Activated naive CD4-positive, alpha-beta T cell treated with anti-CD3 and anti-CD28 coated beads, Interleukin-2, amount 50 U/mL, for 72 hours (primary cell): ENCODE results near the gene PRR36. TPM values are rescaled to one million over a fixed set of nuclear protein-coding genes. Genes with fewer than 3 reads are reported as not detected.
"Not testable (repeated sequence)": the region's sequence is repeated elsewhere in the genome, so short reads cannot be mapped to it uniquely, and the experiment has no call there.

ENCODE experiments used
- ATAC-seq, 2 donors: fragments of 150-1000 bp; cut with Tn5 transposase; 2 replicates each; pipeline ENCODE4 v1.10.0; 2021; ENCODE audit warnings: mild to moderate bottlenecking in 2 of 2, moderate library complexity in 2 of 2
- DNase-seq, 2 donors: peaks; one replicate each; pipeline ENCODE4 v3.0.0; 2021 to 2022; ENCODE audit warnings: low spot score in 2 of 2
- H3K27ac Mint-ChIP-seq, 2 donors: one replicate each; pipeline ENCODE4 v1.8.0; 2022; ENCODE audit warnings: mild to moderate bottlenecking in 2 of 2, mixed read lengths in 2 of 2
- H3K36me3 Mint-ChIP-seq, 2 donors: one replicate each; pipeline ENCODE4 v1.8.0; 2022; ENCODE audit warnings: mixed read lengths in 2 of 2
- H3K9me3 Mint-ChIP-seq, 2 donors: one replicate each; pipeline ENCODE4 v1.8.0; 2022; ENCODE audit warnings: mixed read lengths in 2 of 2
- total RNA-seq, 2 donors: library from RNA; stranded (reverse); gene quantifications; one replicate each; pipeline ENCODE4 v1.2.3, GENCODE V29; 2022

The PRR36 gene
- total RNA-seq, 2 donors from 2014 or later = 0.20 to 0.97 TPM

DNA sequence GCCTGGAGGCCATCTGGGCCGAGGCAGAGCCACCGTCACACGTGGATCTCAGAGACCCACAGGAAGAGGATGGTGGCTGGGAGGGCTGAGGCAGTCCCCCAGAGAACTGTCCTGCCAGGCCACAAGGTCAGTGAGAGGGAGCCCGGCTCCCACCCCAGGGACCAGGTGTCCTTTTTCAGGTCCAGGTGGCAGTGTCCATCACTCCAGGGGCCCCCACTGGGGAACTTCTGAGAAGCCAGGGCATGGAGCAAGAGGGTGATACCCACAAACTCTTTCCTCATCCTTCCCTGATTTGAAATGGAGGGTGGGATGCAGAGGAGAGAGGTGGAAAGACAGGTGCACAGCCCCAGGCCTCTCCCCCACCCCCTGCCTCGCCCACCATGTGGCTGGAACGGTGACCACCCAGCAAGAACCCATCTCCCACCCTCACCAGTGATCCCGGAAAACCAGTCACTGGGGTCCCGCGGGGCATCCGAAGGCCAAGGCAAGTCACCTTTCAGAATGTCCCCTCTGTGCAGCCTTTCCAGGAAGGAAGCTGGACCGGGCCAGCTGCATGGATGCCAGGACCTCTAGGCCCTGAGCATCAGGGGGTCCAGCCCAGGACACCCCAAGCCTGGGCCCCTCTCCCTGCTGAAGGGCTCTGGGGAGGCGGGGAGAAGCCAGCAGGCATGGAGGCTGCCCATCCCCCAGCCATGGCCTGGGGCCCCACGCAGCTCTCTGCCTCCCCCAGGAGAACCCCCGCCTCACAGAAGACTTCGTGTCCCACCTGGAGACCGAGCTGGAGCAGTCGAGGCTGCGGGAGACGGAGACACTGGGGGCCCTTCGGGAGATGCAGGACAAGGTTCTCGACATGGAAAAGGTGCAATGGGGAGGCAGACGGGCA, 14.1 kb downstream of the PRR36 start:
- DNase-seq = peak in 1 of 2 donors; percentile 53
- Mint-ChIP-seq H3K36me3 (no peaks in the 10 kb centered on the region), H3K9me3 (no peaks in the 10 kb centered on the region), H3K27ac (no peak overlapping the region)
- no peak for ATAC-seq

DNA sequence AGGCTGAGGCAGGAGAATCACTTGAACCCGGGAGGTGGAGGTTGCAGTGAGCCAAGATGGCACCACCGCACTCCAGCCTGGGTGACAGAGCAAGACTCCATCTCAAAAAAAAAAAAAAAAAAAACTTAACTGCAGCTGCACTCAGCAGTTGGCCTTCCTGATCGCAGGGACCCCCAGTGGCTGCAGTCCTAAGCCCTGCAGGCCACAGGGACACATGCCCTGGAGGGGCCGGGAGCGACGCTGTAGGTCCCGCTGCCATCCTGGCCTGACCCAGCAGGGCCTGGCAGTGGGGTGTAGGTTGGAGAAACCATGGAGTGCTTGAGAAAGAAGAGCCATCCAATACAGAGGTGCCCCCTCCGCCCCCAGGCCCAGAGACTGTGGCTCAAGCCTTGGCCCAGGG, 15.1 kb downstream of the PRR36 start:
- ATAC-seq, DNase-seq, H3K27ac Mint-ChIP-seq, H3K36me3 Mint-ChIP-seq, H3K9me3 Mint-ChIP-seq: not testable (repeated sequence)

DNA sequence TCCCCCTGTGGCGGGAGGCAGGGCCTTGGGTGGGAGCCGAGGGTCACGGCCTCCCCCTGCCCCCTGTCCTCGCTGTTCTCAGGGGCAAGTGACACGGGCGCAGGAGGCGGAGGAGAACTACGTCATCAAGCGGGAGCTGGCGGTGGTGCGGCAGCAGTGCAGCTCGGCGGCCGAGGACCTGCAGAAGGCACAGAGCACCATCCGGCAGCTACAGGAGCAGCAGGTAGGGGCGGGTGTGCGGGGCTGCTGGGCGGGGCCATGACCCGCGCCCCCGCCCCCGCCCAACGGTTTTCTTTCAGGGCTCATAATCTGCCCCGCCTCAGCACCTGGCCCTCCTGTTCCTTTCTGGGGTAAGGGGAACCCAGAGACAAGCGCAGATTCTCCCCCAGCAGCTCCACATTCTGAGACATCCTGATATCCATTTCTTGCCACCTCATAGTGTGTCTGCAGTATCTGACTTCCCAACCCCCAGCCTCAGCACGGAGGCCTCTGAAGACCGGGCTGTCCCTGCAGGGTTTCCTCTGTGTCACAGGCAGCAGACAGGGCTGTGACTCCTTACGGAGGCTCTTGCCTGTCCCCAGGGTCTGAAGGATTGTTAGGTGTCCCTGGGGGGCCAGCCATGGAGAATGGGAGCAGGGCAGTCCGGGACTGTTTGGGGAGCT, 15.9 kb downstream of the PRR36 start:
- DNase-seq (no peak), ATAC-seq (peak in 1 of 2 donors; percentile 26)
- Mint-ChIP-seq H3K9me3 (no peaks in the 10 kb centered on the region), H3K27ac (no peak overlapping the region), H3K36me3 (no peaks in the 10 kb centered on the region)

DNA sequence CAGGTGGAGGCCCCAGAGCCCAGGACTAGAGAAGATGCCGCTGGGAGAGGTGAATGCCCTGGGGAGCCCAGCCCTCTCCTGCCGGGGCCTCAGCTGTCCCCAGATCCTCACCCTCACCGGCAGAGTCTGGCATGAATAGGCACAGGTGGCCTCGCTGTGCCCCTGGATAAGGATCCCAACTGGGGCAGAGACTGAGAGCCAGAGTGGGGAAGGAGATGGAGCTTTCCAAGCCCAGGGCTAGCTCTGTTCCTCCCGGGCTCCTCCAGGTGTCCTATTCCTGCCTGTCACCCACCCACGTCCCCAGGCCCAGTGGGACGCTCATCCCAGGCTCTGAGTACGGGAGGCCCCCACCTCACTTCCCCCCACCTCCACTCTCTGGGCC, 16.5 kb downstream of the PRR36 start:
- no peak for ATAC-seq
- no peaks in the 10 kb centered on the region for H3K36me3 Mint-ChIP-seq

DNA sequence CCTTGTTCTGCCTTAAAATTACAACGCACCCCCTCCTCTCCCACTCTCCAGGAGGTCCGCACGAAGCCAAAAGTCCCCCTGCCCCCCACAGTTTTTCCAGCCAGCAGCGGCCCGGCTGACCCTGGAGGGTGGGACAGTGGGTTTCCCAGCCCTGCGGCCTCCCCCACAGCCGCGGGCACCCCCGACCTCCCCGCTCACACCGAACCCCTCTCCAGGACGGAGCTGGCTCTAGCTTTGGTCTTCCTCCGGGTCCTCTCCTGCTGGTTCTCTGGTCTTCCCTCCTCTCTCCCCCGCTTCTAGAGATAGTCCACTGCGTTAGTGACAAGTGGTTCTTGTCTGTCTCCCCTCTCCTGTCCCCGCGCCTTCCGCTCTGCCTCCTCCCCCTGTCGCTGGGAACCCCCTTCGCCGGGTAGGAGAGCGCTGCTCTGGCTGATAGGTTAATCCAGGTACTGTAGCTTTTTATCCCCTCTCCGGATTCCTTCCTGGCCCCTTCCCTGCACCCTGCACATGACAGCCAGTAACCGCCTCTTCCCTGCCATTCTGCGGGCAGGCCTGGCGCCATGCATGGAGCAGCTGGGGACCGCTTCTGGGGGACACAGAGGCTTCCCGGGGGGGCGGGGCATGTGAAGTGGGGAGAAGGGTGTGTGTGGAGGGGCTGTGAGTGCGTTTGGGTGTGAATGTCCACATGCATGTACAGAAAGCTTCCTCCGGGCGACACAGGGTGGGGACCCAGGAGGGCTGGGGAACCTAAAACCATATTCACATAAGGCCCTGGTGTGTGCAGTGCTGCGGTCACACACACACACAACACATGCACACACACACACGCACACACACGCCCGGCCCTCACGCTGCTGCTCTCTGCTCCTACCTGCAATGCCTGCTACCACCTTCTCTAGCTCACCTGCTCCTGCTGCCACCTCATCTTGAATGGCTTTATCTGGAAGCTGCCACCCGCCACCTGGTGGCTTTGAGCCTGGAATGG, 17.2 kb downstream of the PRR36 start:
- Mint-ChIP-seq H3K9me3 (no peaks in the 10 kb centered on the region), H3K36me3 (no peaks in the 10 kb centered on the region), H3K27ac (no peak overlapping the region)
- DNase-seq = no peak
- no peak for ATAC-seq

More for the DNA sequence above, 16.5 kb downstream of the PRR36 start:
- H3K27ac Mint-ChIP-seq = no peak overlapping the region
- DNase-seq = no peak
- H3K9me3 Mint-ChIP-seq = no peaks in the 10 kb centered on the region

DNA sequence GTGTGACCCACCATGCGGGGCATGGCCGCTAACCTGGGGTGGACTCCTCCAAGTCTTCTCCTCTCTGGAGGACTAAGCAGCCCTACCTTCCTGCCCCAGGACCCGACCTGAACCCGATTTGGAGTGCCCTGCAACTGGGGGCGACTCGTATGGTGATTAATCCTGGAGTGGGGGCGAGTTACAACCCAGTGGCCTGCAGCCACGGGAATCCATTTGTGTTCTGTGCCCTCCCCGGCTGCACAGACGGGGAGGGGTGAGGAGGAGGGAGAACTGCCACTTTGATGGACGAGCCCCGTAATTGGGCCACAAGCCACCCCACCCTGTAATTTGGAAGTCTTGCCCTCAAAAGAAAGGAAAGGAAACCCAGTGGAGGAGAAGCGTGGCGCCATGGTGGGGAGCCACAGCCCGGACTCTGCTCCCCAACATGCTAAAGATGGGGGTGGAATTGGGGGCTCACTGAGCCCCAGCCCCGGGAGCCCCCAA, 18.0 kb downstream of the PRR36 start:
- ATAC-seq (no peak), DNase-seq (no peak)
- H3K27ac Mint-ChIP-seq = no peak overlapping the region
- no peaks in the 10 kb centered on the region for H3K9me3 Mint-ChIP-seq
- H3K36me3 Mint-ChIP-seq = no peaks in the 10 kb centered on the region

DNA sequence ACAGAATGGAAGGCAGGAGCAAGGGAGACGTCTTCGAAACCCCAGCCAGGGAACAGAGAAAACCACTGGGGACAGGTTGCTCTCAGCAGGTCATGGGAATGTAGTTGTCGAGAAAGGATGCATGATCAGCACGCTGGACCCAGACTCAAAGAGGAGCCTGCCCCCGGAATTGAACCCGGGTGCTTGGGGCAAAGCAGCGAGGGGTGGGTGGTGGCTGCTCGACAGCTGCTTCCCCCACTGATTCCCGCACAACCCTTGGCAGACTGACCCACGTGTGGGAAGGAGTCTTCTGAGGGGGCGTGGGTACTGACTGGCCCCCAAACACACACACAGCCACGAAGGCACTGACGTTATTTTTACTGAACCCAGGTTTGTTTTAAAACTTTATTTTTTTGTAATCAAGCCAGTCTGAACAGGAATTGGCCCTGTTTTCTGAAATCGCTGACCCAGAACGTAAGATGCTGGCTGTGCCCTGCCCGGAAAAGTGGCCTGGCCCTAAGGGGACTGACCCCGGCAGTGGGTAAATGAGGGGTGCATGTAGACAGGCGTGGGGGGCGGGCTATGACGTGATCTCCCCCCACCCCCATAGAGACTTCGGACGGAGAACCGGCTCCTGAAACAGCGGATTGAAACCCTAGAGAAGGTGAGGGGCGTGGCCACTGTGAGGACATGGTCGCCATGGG, 18.6 kb downstream of the PRR36 start:
- no peaks in the 10 kb centered on the region for H3K36me3 Mint-ChIP-seq
- H3K9me3 Mint-ChIP-seq = no peaks in the 10 kb centered on the region
- H3K27ac Mint-ChIP-seq = no peak overlapping the region
- DNase-seq (no peak), ATAC-seq (no peak)

DNA sequence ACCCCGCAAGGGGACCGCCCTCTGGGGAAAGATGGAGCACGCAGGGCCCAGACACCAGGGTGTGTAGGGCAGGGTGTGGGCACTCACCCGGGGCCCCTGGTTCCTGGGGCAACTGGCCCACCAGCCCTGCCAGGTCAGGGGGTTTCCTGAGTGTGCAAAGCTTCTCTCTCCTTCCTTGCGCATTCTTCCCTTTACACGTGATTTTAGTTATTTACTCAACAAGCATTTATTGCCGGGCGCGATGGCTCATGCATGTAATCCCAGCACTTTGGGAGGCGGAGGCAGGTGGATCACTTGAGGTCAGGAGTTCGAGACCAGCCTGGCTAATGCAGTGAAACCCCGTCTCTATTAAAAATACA, 20.4 kb downstream of the PRR36 start:
- no peak overlapping the region for H3K27ac Mint-ChIP-seq
- DNase-seq (no peak), ATAC-seq (peak in 1 of 2 donors; percentile 14)
- H3K36me3 Mint-ChIP-seq = no peaks in the 10 kb centered on the region
- no peaks in the 10 kb centered on the region for H3K9me3 Mint-ChIP-seq

DNA sequence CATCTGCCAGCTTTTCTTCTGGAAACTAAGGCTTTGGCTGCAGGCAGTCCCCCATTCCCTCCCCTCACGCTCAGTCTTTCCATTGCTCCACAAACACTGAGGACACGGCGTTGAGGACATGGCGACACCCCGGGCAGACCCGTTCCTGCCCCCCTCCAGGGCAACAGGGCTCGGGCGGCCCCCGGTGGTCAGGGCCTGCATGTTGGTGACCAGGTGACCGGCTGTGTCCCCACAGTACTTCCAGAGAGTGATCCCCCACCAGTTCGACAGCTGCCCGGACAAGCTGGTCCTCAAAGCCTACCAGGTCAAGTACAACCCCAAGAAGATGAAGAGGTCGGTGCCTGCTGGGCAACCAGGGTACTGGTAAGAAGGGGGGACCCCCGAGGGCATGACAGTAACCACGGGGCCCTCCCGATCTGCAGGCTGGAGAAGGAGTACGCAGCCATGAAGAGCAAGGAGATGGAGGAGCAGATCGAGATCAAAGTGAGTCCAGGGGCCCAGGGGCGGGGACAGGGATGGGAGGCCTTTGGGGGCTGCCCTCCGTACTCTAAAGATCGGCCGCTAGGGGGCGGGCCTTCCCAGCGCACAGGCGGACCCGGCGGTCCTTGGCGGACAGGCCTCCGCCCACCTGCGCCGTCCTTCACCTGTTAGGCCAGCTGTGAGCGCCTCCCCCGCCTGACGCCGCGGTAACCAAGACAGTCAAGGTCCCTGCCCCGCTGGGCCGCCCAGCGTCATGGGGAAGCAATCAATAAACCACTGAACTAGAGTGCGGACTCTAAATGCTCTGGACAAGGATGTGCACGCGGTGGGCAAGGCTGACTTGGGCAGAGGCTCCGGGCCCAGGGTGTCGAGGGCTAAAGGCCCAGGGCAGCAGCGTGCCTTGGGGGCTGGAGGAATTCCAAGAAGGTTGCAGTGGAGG, 21.1 kb downstream of the PRR36 start:
- H3K36me3 Mint-ChIP-seq = no peaks in the 10 kb centered on the region
- ATAC-seq (peak; percentile 88 to 92), DNase-seq (peak in 1 of 2 donors; percentile 81)
- H3K27ac Mint-ChIP-seq = peak overlapping the region in 1 of 2 donors; percentile 50
- no peaks in the 10 kb centered on the region for H3K9me3 Mint-ChIP-seq

DNA sequence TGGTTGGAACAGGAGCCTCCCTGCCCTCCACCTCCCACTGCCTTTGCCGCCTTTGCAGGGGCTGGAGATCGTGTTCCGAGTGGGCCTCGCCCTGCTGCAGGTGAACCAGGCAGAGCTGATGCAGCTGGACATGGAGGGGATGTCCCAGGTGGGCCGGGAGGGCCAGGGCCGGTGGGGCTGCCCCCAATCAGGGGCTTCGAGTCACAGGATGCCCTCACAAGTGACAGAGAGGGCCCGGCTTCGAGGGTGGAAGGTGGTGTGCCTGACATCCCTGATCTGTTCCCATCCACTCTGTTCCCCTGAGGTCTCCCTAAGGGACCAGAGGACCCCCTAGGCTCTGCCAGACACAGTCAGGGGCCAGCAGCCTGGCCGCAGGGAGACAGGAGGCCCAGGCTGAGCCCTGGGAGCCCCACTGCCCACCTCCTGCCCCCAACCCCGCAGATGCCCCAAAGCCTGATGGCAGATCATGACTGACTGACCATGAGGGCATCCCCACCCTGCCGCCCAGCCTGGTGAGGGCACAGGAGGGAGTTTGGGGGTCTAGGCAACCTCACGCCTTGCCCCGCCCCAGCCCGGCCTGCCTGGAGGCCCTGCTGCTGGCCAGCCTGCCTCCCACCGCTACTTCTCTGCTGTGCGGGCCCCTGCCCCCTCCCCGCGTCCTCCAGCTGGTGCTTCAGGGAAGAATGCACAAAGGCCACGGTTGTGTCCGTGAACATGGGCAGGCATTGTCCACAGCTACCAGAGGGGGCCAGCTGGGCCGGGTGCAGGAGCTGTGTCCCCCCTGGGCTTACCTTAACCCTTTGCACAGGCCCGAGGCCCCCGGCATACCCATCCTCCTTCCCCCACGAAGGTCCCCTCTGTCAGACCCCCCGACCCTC, 22.3 kb downstream of the PRR36 start:
- DNase-seq (no peak), ATAC-seq (no peak)
- no peaks in the 10 kb centered on the region for H3K36me3 Mint-ChIP-seq
- no peak overlapping the region for H3K27ac Mint-ChIP-seq
- no peaks in the 10 kb centered on the region for H3K9me3 Mint-ChIP-seq

DNA sequence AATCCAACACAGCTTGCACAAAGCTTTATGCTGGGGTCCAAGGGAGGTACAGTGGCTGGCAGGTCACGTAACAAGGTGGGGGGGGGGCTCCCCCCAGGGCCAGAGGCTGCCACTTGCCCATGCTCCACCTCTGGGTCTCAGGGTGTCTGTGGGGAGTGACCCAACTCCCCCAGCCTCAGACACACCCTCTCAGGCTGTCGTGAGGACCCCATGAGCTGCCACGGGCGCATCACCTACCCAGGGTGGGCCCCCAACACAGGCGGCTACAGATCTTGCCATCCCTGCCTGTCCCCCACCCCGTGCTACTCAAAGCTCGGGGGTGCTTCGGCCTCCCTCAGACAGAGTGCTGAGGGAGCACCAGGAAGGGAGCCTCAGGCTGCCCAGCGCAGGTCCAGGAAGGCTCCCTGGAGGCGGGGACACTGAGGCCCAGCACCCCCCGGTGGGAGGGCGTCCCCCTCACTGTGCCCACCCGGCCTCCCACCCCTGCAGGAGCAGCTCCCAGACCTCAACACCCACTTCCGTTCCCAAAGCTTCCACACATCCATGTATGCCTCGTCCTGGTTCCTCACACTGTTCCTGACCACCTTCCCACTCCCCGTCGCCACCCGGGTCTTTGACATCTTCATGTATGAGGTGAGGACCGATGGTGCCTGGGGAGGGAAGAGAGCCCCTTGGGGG, 23.1 kb downstream of the PRR36 start:
- Mint-ChIP-seq H3K9me3 (no peaks in the 10 kb centered on the region), H3K36me3 (no peaks in the 10 kb centered on the region), H3K27ac (no peak overlapping the region)
- ATAC-seq (no peak), DNase-seq (no peak)

DNA sequence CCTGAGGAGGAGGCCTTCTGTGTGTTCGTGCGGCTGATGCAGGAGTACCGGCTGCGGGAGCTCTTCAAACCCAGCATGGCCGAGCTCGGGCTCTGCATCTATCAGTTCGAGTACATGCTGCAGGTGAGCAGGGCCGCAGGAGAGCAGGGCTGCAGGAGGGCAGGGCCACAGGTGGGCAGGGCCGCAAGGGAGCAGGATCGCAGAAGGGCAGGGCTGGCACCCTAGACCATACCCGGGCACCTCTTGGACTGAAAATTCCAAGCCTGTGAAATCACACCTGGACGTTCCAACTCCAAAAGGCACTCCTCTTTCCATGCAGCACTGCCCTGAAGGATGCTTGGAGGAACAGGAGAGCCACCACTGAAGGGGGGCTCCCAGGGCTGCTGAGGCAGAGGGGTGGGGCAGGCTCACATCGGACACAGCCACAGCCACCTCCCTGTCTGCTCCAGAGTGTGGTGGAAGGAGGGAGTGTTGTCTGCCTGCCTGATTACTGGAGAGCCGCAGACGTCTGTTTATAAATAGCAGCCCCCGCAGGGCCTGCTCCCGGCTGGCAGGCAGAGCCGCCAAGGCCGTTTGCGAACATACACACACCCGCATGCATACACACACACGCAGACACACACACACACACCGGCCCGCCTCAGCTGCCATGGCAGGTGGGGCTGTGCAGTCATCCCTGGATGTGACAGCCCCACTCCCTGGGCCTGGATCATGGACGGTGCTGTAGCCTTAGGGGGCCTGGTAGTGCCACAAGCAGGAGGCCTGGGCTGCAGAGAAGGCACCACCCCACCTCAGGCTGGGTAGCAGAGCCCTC, 24.0 kb downstream of the PRR36 start:
- ATAC-seq (no peak), DNase-seq (no peak)
- no peak overlapping the region for H3K27ac Mint-ChIP-seq
- H3K9me3 Mint-ChIP-seq = no peaks in the 10 kb centered on the region
- H3K36me3 Mint-ChIP-seq = no peaks in the 10 kb centered on the region

DNA sequence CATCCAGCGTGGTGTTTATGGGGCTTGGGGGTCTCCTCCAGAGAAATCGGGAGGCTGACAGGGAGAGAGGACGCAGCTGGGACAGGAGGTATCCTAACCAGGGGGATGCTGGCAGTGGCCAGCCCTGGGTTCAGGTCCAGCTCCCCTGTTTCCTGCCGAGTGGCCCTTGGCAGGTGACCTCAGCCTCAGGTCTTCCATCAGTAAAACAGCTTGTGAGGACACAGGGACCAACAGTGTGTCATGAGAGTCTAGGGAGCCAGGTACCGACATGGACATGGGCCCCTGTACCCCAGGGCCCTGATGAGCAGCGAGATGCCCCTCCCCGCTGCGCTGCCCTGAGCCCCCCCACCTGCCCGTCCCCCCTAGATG, 24.6 kb downstream of the PRR36 start:
- no peak for ATAC-seq

More for the DNA sequence above, 24.6 kb downstream of the PRR36 start:
- H3K36me3 Mint-ChIP-seq = no peaks in the 10 kb centered on the region
- no peak for DNase-seq
- H3K27ac Mint-ChIP-seq = no peak overlapping the region
- H3K9me3 Mint-ChIP-seq = no peaks in the 10 kb centered on the region
